ENCODE results near the gene CDH16.
A peak's percentile ranks its signal among the peaks of the same experiment; 100 is the strongest.

Gene CDH16

DNA sequence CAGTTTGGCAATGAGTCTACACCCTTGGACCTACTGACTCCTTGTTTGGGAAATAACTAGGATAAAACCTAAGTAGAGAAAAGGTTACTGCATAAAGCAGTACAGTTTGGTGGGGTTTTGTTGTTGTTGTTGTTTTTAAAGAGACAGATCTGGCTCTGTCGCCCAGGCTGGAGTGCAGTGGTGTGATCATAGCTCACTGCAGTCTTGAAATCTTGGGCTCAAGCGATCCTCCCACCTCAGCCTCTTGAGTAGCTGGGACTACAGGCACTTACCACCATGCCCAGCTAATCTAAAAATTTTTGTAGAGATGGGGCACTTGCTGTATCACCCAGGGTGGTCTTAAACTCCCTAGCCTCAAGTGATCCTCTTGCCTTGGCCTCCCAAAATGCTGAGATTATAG is 37.1 kb downstream of the CDH16 start:
- no peaks in the 10 kb centered on the region for H3K9me3 ChIP-seq
- H3K4me1 ChIP-seq, result peaks cover 6% of the 10 kb centered on the region; the same call in 1 of the 2 replicates
- no peak for DNase-seq
- peak overlapping the region; percentile 92 for H3K4me3 ChIP-seq (ENCODE audit: low read depth, low read length)
- no peaks in the 10 kb centered on the region for H3K27me3 ChIP-seq
- TF ChIP-seq, protein P1, sequence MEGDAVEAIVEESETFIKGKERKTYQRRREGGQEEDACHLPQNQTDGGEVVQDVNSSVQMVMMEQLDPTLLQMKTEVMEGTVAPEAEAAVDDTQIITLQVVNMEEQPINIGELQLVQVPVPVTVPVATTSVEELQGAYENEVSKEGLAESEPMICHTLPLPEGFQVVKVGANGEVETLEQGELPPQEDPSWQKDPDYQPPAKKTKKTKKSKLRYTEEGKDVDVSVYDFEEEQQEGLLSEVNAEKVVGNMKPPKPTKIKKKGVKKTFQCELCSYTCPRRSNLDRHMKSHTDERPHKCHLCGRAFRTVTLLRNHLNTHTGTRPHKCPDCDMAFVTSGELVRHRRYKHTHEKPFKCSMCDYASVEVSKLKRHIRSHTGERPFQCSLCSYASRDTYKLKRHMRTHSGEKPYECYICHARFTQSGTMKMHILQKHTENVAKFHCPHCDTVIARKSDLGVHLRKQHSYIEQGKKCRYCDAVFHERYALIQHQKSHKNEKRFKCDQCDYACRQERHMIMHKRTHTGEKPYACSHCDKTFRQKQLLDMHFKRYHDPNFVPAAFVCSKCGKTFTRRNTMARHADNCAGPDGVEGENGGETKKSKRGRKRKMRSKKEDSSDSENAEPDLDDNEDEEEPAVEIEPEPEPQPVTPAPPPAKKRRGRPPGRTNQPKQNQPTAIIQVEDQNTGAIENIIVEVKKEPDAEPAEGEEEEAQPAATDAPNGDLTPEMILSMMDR (IDR thresholded peaks at IDR 0.05; ENCODE audit: low read depth, low read length), result no peak
- peaks cover 28% of the 10 kb centered on the region for H3K36me3 ChIP-seq

- Histone ChIP-seq H3K36me3 (peaks cover 23% of the 10 kb centered on the region), H3K9me3 (no peaks in the 10 kb centered on the region), H3K27me3 (no peaks in the 10 kb centered on the region), H3K4me3 (ENCODE audit: low read depth, low read length) (peak overlapping the region; percentile 92), H3K4me1 (peaks cover 6% of the 10 kb centered on the region; the same call in 1 of the 2 replicates)
- no peak for DNase-seq
- TF ChIP-seq, protein P1 (IDR thresholded peaks at IDR 0.05; ENCODE audit: low read depth, low read length), result no peak
These were observed 37.7 kb downstream of the CDH16 start for GRCh38 chr16:66881014-66881417.

DNA sequence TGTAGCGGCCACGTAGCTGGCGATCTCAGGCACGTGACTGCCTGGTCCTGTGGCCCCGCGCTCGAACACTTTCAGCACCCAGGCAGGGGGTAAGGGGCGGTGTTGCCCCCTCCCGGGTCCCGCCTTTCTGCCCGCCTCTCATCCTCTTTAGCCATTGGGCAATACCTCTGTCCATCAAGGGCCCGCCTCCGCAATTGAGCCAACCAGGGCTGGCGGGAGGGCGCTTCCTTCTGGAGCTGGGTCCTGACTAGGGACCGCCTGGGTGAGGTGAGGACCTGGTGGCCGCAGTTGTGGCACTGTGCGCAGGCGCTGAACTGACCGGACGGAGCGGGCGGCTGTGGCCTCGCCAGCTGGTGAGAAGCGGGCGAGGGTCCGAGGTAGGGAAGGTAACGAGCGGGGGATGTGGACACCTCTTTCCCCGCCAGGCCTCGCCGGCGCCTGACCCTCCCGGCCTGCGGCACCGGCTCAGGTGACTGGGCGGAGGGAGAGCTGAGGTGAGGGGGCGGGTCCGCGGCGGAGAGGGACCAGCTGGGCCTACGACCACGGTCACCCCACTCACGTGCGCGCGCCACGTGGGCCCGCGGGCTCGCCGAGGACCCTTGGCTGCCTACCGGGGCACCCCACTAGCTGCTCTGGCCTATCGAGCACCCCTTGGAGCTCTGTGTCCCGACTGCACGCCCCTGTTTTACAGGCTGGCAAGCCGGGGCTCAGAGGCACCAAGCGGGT is 38.2 kb downstream of the CDH16 start, which contains the start of gene PDP2:
TSS of gene PDP2 (plus strand) at position 228 of the 726 bp plus-strand sequence. CDS start 3,770 bp downstream, outside the sequence.
- peaks cover 6% of the 10 kb centered on the region; the same call in 1 of the 2 replicates for H3K4me1 ChIP-seq

DNA sequence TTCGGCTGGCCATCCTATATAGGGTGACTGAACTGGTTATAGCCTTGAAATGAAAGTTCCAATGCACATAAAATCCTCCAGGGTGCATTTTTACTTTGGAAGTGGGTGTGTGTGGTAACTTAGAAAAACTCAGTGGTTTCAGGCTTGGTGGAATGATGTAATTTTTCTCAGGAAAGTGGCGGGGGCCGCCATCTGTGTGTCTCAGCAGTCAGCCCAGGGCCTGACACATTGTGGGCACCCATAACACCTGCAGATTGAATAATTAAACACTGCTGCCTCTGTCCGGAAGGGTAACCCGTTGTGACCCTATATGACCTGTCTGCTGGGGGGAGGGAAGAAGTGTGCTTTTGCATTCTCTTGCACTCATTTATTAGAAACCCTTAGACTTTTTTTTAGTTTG is 40.6 kb downstream of the CDH16 start:
- no peak for DNase-seq
- TF ChIP-seq, protein P1 (IDR thresholded peaks at IDR 0.05; ENCODE audit: low read depth, low read length), result no peak
- no peaks in the 10 kb centered on the region for H3K9me3 ChIP-seq
- no peaks in the 10 kb centered on the region for H3K27me3 ChIP-seq
- no peak overlapping the region for H3K4me3 ChIP-seq (ENCODE audit: low read depth, low read length)
- H3K36me3 ChIP-seq, result no peaks in the 10 kb centered on the region; the same call in 1 of the 2 replicates
- peaks cover 6% of the 10 kb centered on the region; the same call in 1 of the 2 replicates for H3K4me1 ChIP-seq

More for the DNA sequence above, 38.2 kb downstream of the CDH16 start, which contains the start of gene PDP2:
- DNase-seq, result peak; percentile 98
- Histone ChIP-seq H3K27me3 (no peaks in the 10 kb centered on the region), H3K9me3 (no peaks in the 10 kb centered on the region), H3K36me3 (peaks cover 18% of the 10 kb centered on the region), H3K4me3 (ENCODE audit: low read depth, low read length) (peak within 1 kb of the TSS; percentile 92)
- TF ChIP-seq, protein P1 (IDR thresholded peaks at IDR 0.05; ENCODE audit: low read depth, low read length), result no peak

DNA sequence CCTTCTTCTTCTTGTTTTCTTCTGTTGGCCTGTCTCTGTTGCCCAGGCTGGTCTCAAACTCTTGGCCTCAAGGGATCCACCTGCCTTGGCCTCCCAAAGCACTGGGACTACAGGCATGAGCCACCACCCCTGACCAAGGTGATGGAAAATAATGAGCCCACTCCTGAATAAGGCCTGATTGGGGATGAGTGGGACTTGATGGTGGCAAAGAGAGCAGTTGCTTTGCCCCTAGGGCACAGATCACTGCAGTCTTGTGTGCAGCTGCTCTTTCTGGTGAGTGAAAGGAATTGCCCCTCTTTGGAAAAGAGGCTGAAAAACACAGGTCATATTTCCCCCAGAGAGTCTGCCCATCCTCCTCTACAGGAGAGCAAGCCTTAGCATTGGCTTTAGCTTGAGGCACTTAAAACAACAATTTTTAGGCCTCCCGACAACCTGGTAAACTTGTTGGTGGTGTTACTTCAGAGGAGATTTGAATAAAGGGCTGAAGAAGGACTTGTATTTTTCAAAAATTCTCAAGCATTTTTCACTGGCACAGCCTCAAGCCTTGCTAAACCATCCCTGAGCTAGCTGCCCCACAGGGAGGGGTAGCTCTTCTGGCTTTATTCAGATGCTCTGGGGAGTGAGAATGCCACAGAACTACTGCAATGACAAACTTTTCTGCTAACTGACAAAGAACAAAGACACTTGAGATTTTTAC is 44.5 kb downstream of the CDH16 start:
- DNase-seq, result no peak
- H3K9me3 ChIP-seq, result no peaks in the 10 kb centered on the region
- H3K36me3 ChIP-seq, result no peaks in the 10 kb centered on the region
- peaks cover 4% of the 10 kb centered on the region; the same call in 1 of the 2 replicates for H3K4me1 ChIP-seq
- no peak overlapping the region for H3K4me3 ChIP-seq (ENCODE audit: low read depth, low read length)
- TF ChIP-seq, protein P1 (IDR thresholded peaks at IDR 0.05; ENCODE audit: low read depth, low read length), result no peak
- H3K27me3 ChIP-seq, result no peaks in the 10 kb centered on the region
